Epithelial cell of prostate (primary cell): ENCODE data around the gene AP4S1.
"Not testable (repeated sequence)": the region's sequence is repeated elsewhere in the genome, so short reads cannot be mapped to it uniquely, and the experiment has no call there.

Experiments used
- DNase-seq: peaks from one replicate; pipeline ENCODE4 v3.0.0-alpha.2; 2011; ENCODE audit warnings: low read depth, low spot score
- H3K27ac ChIP-seq: fragments of 450-650 bp; 2 replicates; pipeline ENCODE4 v1.5.1; 2017; ENCODE audit warnings: mild to moderate bottlenecking

AP4S1 gene, protein sequence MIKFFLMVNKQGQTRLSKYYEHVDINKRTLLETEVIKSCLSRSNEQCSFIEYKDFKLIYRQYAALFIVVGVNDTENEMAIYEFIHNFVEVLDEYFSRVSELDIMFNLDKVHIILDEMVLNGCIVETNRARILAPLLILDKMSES

DNA sequence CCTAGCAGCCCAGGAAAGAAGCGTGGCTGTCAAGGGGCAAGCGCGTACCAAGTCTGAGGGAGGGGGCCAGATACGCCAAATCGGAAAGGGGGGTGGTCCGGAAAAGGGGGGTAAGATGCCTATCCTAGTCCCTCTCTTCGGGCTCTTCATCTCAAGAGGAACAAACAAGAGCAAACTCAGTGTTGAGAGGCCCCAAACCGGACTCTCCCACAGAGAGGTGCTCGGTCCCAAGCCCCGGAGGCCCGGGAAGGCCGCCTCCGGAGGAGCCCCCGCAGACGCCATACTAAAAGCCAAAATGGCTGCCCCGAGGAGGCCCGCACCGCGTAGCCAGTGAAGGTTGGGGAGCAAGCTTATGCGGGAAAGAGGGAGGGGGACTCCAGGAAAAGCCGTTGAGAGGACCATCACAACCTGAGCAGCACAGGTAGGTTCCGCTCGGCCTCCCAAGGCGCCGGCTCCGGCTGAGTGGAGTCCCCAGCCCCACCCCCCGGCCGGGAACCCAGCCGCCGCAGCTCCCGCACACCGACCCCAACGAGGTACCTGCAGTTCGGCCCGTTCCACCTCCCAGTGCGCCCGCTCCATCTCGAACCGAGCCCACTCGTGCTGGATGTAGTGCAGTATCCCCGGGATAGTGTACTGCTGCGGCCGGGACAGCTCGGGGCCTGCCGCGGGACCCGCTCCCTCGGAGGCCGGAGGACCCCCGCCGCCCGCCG, at the start of gene AP4S1:
AP4S1 (plus strand) TSS at position 283 of the 710 bp plus-strand sequence. CDS start 40,548 bp downstream, outside the sequence.
- H3K27ac ChIP-seq: peak within 1 kb of the TSS; percentile 98
- DNase-seq: no peak

DNA sequence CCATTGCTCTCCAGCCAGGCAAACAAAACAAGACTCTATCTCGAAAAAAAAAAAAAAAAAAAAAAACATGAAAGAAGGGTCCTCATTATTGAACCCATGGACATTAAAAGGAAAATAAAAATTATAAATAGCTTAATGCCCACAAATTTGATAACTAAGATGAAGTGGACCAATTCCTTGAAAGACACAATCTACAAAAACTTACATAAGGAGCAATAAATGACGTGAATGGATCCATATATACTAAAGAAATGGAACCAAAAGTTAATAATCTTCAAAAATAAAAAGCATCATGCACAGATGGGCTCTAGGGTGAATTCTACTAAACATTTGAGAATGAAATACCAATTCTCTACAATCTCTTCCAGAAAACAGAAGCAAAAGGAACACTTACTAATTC, 47.7 kb upstream of the AP4S1 start:
- no peak overlapping the region for H3K27ac ChIP-seq
- no peak for DNase-seq

DNA sequence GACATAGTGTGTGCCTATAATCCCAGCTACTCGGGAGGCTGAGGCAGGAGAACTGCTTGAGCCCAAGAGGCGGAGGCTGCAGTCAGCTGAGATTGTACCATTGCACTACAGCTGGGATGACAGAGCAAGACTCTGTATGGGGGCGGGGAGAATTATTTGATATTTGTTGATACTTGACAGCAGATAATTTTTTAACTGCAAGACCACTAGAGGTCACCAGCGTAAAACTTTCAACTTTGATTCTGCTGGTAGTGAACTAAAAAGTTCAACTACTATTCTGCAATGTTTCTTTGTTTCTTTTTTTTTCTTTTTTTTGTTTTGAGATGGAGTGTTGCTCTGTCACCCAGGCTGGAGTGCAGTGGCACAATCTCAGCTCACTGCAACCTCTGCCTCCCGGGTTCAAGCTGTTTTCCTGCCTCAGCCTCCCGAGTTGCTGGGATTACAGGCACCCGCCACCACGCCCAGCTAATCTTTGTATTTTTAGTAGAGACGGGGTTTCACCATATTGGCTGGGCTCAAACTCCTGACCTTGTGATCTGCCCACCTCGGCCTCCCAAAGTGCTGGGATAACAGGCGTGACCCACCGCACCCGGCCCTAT, 45.2 kb upstream of the AP4S1 start:
- not testable (repeated sequence) for H3K27ac ChIP-seq
- peak; percentile 18 for DNase-seq

DNA sequence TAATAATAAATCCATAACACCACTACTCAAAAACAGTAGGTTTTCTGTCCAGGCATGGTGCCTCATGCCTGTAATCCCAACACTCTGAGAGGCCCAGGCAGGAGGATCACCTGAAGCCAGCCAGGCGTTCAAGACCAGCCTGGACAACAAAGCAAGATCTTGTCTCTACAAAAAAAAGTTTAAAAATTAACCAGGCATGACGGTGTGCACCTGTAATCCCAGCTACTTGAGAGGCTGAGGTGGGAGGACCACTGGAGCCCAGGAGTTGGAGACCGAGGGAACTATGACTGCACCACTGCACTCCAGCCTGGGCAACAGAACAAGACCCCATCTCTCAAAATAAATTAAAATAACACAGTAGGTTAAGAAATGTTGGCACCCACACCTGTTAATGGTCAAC, 44.5 kb upstream of the AP4S1 start:
- H3K27ac ChIP-seq: no peak overlapping the region
- no peak for DNase-seq

DNA sequence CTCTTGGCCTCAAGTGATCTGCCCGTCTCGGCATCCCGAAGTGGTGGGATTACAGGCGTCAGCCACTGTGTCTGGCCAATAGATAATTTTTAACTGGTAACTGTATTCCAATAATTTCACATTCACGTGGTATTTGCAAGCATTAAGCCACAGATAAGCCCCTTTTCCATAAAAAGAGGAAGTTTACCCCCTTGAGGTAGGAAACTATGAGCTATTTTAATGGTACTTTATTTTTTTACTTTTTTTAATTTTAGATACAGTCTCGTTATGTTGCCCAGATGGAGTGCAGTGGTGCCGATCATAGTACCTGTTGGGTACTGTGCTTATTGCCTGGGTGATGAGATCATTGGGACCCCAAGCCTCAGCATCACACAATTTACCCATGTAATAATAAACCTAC, 42.9 kb upstream of the AP4S1 start:
- H3K27ac ChIP-seq: no peak overlapping the region
- DNase-seq: no peak

DNA sequence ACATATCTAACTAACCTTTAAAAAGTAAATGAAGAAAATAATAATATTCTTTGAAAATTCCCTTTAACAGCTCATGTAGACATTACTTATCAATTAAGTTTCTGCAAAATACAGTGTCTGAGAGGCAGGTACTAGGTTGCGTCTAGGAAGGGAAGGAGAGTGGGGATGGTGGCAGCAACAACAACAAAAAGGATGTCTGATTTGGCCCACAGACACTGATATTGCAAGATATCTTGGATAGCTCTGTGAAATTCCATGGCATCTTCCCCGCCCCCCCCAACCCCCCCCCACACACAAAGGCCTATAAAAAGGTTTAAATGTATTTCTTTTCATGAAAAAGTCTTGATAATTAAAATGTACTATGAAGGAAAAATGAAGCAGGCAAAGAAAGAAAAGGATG, 41.6 kb upstream of the AP4S1 start:
- H3K27ac ChIP-seq: no peak overlapping the region
- DNase-seq: no peak

DNA sequence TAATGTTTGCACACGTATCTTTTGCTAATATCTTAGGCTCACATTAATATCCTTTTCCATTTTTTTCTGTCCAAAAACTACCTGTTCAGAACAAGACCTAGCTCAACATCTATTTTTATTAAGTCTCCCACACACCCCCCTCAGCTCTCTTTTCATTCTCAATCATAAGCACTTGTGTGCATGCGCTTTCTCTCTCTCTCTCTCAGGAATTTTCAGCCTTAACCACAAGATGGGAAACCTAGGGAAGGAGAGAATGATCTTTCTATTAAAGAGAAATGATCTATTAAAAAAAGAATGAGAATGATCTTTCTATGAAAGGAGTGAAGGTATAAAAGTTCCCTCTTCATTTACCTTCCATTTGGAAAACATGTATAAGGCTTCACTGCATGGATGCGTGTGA, 39.7 kb upstream of the AP4S1 start:
- DNase-seq: no peak
- no peak overlapping the region for H3K27ac ChIP-seq

DNA sequence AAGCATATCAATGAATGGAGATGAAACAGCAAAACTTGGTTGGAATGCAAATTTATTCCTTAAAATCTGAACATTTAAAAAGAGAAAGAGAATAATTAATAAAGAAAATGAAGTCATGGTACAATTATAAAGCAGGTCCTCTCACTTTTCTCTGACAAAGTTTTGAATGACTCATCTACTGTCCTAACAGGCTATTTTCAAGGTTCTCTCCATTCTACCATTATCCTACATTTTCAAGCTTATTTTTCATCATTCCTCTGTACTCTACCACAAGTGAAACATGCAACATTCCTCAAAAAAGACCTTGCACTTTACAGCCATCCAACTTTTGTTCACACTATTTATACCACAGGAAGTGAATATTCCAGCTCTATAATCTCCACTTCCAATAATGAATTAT, 36.9 kb upstream of the AP4S1 start:
- H3K27ac ChIP-seq: no peak overlapping the region
- DNase-seq: no peak

DNA sequence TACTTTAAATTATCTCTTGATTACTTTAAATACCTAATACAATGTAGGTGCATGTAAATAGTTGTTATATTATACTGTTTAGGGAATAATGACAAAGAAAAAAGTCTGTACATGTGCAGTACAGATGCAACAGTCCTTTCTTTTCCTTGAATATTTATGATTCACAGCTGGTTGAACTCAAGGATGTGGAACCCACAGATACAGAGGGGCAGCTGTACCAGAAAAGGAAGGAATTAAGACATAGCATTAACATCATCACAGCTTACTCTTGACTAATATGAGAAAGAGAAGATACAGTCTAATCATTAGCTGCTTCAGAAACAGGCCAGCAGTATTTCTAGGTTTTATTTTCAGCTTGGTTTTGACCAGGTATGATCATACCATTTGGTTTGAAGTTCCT, 34.7 kb upstream of the AP4S1 start:
- H3K27ac ChIP-seq: no peak overlapping the region
- DNase-seq: no peak

DNA sequence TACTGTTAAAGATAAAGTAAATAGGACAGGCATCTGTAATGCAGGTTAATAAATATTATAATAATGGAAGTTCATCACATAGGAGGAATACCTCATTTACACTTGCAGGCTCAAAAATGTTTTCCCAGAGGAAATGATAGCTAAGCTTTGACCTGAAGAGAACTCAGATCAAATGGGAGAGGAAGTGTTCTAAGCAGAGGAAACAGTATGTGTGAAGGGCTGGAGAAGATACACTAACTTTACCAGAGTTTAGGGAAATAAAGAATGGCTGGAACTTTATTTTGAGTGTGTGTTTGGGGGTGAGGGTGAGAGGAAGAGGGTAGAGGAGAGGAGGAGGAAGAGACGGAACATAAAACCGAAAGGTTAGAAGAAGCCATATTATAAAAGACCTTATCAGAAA, 34.0 kb upstream of the AP4S1 start:
- DNase-seq: no peak
- no peak overlapping the region for H3K27ac ChIP-seq

DNA sequence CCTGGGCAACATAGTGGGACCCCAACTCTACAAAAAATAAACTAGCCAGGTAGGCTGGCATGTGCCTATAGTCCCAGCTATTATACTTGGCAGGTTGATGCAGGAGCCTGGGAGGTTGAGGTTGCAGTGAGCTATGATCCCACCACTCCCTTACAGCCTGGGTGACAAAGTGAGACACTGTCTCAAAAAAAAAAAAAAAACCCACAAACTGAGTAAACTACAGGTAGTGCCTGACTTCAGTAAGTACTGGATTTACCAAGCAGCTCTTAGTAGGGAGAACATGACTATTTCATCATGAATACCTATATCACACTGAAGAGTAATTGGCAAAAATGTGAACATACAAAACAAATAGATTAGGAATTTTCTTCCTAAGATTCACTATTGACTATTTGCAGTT, 32.4 kb upstream of the AP4S1 start:
- DNase-seq: no peak

DNA sequence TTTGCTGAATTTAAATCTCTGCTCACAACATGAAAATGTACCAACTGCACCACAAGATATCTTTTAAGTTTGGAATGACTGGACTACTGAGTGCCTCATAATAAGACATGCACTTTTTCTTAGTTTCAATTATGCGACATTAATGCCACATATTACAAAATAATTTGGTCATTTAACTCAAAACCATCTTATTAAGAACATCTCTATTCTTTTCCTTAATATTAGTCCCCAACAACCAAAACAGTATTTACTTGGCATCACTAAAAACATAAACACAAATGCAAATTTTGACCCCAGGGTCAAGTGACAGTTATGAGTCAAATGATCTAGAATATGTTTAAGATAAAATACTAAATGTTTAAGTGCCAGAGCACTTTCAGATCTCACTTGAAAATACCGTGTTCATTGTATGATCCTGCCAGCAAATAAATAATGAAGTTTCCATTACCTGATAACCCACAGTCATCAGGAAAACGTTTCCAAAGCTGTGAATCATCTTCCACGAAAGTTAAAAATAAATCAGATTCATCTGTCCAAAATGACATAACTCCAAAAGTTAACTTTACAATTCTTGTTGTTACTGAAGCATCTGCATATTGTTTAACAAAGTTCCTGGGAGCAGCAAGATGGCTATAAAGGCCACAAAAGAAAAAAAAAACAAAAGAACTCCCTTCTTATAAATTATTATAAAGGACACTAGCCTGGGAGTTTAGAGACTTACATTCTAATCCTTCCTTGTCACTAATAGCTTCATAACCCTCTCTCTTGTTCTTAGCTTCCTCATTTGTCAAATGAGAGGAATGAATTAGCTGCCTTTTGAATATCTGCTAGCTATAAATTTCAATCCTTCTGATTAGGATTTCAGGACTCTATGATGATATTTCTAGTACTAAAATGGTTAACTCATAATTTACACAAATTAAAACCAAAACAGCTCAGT, 30.5 kb upstream of the AP4S1 start:
- no peak for DNase-seq
- H3K27ac ChIP-seq: peak overlapping the region; percentile 25

More for the DNA sequence above, 32.4 kb upstream of the AP4S1 start:
- H3K27ac ChIP-seq: no peak overlapping the region

DNA sequence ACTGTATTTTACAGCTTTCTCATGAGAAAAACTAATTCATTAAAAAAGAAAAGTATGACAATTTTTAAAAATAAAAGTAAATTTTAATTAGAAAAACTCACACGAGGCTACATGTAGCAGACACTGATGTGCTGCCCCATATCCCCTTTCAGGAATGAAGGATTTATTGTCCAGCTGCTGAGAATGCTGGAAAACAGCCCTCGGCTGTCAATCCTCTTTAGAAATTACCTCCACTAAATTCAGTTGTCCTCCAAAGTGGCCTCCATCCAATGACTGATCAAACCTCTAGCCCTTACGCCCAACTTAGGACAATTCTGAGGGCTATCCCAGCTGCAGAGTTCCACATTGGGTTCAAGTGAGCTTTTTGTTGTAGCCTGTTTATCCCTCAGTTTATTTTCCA, 29.8 kb upstream of the AP4S1 start:
- H3K27ac ChIP-seq: peak overlapping the region; percentile 25
- DNase-seq: no peak

DNA sequence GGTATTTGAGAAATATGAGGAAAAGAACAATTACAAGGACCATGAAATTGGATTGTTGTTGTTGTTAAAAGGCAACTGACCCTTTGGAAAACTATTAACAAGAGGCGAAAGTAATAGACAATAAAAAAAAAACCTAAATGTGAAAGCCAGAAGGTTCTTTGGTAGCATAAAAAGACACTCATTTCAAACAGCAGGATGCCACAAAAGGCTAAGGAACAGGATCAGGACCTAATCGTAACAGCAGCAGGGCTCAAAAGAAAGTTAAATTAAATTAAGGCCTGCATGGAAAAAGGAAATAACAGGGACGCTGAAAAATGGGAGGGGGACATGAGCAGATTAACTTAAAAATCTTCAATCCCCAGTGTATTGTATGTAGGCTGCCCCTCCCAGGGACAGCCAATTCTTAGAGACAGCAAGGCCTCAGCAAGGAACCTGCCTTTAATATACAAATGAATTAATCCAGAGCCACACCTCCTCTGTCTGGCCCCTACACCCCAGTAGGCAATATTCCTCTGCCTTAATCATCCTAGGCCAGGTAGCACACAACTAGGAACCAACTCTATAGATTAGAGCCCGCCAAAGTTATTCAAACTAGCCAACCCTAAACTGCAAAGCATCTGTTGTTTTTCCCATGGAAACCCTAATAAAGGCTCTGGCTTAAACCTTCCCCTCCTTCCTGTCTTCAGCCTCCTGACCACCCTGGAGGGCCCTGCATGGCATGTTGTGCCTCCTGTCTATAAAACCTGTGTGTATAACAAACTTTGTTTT, 28.4 kb upstream of the AP4S1 start:
- DNase-seq: no peak
- no peak overlapping the region for H3K27ac ChIP-seq

DNA sequence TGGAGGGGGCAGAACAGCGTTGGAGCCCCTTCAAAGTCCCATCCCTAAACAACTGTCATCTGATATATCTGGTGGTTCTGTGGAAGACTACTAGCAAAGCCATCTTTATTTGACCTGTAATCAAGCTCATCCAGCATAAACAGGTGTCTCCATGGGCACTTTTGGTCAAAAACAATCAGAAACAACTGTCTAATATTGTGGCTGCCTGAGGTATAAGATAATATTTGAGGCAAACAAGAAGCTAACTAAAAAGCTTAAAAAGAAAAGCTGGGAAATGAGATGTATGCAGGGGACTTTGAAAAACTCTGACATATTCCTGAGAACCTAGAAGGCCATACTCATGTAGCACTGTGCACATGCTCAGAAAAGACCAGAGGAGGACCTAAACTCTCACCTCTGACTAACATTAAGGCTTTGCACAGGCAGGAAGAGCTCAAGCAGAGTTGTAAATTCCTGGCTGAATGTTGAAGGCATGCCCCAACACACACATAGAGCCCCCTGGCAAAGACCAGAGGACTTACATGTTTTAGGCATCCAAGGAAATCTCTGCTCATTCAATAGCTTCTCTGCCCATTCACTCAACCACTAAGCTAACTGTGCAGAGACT, 27.2 kb upstream of the AP4S1 start:
- DNase-seq: peak; percentile 52
- H3K27ac ChIP-seq: peak overlapping the region; percentile 30

DNA sequence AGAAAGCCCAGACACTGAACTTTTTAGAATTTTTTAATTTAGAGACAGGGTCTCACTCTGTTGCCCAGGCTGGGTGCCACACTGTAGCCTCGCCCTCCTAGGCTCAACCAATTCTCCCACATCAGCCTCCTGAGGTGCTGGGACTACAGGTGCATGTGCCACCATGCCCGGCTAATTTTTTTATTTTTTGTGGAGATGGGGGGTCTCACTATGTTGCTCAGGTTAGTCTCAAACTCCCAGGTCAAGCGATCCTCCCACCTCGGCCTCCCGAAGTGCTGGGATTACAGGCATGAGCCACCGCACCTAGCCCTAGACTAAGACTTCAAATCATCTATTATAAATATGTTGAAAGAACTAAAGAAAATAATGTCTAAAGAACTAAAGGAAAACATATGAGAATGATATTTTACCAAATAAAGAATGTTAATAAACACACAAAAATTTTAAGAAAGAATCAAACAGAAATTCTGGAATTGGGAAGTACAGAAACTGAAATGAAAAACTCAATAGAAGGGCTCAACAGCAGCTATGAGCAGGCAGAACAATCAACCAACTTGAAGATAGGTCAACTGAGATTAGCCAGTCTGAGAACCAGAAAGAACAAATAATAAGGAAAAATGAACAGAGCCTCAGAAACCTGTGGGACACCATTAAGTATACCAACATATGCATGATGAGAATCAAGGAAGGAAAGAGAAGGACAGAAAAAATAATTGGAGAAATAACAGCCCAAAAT, 26.2 kb upstream of the AP4S1 start:
- H3K27ac ChIP-seq: peak overlapping the region; percentile 30
- DNase-seq: no peak

DNA sequence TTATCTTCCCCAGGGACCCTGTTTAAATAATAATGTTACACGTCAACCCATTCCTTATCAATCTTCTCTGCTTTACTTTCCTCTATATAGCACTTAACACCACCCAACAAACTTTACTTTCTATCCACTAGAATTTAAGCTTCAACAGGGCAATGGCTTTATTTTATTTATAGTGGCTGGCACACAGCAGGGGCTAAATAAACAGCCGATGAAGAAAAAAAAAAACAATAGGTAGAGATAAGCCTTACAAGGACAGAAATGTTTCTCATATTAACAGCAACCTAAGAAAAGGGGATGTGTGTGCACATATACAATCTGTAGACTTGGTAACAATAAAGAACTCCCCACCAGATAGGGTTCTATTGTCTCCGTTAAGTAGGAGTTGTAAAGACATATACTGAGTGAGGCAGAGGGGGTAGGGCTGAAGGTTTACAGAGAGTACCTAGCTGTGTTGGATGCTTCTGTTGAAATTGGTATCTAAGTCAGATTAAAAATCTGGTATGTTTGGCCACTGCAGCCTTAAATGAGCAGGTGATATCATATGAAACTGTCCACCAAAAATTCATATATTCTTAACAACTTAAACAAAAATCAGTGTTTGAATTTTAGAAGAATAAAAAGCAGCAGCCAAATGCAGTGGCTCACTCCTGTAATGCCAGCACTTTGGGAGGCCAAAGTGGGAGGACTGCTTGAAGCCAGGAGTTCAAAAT, 24.7 kb upstream of the AP4S1 start:
- no peak overlapping the region for H3K27ac ChIP-seq
- DNase-seq: no peak

DNA sequence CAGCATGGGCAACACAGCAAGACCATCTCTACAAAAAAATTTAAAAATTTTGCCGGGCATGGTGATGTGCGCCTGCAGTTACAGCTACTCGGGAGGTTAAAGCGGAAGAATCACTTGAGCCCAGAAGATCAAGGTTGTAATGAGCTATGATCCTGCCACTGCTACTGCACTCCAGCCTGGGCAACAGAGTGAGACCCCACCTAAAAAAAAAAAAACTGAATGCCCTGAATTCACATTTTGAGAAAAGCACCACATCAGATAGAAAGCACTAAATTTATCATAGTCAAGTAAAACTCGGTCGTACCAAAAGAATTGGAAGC, 24.1 kb upstream of the AP4S1 start:
- H3K27ac ChIP-seq: no peak overlapping the region
- no peak for DNase-seq

DNA sequence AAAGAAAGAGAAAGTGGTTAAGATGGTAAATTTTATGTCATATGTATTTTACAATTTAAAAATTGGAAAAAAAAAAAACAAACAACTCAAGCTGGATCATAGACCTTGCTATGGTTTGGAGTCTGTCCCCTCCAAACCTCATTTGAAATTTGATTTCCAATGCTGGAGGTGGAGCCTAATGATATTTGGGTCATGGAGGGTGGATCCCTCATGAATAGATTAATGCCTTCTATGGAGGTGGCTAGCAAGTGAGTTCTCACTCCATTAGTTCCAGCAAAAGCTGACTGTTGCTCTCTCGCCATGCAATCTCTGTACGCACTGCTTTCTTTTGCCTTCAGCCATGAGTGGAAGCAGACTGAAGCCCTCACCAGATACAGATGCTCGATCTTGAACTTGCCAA, 22.2 kb upstream of the AP4S1 start:
- H3K27ac ChIP-seq: no peak overlapping the region
- DNase-seq: no peak
